IMR-90 (cell line): ENCODE data around the gene MMP25.

ENCODE experiments used
- BHLHE40 ChIP-seq: fragments of 150-350 bp; IDR thresholded peaks from 2 replicates; pipeline ENCODE4 v1.6.1; 2016; ENCODE audit warnings: mild to moderate bottlenecking, low read depth, low read length
- CEBPB ChIP-seq: IDR thresholded peaks from 2 replicates; pipeline ENCODE4 v1.6.1; 2012; ENCODE audit warnings: low read depth, low read length, improper control_type of control experiment
- CTCF ChIP-seq: conservative IDR thresholded peaks from 2 replicates; pipeline ENCODE4 v1.5.1; 2012; ENCODE audit warnings: mild to moderate bottlenecking, low read depth, low read length, improper control_type of control experiment
- ELK1 ChIP-seq: fragments of 150-350 bp; IDR thresholded peaks from 2 replicates; pipeline ENCODE4 v1.6.1; 2016; ENCODE audit warnings: low read depth, mild to moderate bottlenecking, low read length, moderate library complexity, borderline replicate concordance
- FOS ChIP-seq: fragments of 150-350 bp; IDR thresholded peaks from 2 replicates; pipeline ENCODE4 v1.6.1; 2016; ENCODE audit warnings: low read depth, low read length
- MAFK ChIP-seq: IDR thresholded peaks from 2 replicates; pipeline ENCODE4 v1.6.1; 2012; ENCODE audit warnings: low read depth, low read length, improper control_type of control experiment
- MAZ ChIP-seq: IDR thresholded peaks from 2 replicates; pipeline ENCODE4 v1.6.1; 2012; ENCODE audit warnings: low read depth, mild to moderate bottlenecking, low read length, improper control_type of control experiment, moderate library complexity, borderline replicate concordance
- MXI1 ChIP-seq: IDR thresholded peaks from 2 replicates; pipeline ENCODE4 v1.6.1; 2012; ENCODE audit warnings: low read depth, mild to moderate bottlenecking, low read length, moderate library complexity, borderline replicate concordance
- POLR2A ChIP-seq: IDR thresholded peaks from 2 replicates; pipeline ENCODE4 v1.6.1; 2012; ENCODE audit warnings: mild to moderate bottlenecking, low read depth, low read length
- RAD21 ChIP-seq: IDR thresholded peaks from 2 replicates; pipeline ENCODE4 v1.6.1; 2012; ENCODE audit warnings: low read length, improper control_type of control experiment
- RCOR1 ChIP-seq: IDR thresholded peaks from 2 replicates; pipeline ENCODE4 v1.6.1; 2012; ENCODE audit warnings: mild to moderate bottlenecking, low read length, improper control_type of control experiment; ENCODE audit not compliant: insufficient replicate concordance
- RFX5 ChIP-seq: IDR thresholded peaks from 2 replicates; pipeline ENCODE4 v1.8.0; 2012; ENCODE audit warnings: low read depth, mild to moderate bottlenecking, low read length, moderate library complexity
- SMC3 ChIP-seq: fragments of 150-350 bp; IDR thresholded peaks from 2 replicates; pipeline ENCODE4 v1.6.1; 2016; ENCODE audit warnings: low read depth, mild to moderate bottlenecking, antibody characterized with exemption, low read length, moderate library complexity
- USF2 ChIP-seq: fragments of 150-350 bp; IDR thresholded peaks from 2 replicates; pipeline ENCODE4 v1.6.1; 2017; ENCODE audit warnings: mild to moderate bottlenecking, antibody characterized with exemption, low read length, low read depth

- TF ChIP-seq CTCF (no peak), POLR2A (no peak), CEBPB (no peak), ELK1 (no peak), RCOR1 (no peak), MAFK (no peak), MAZ (no peak), SMC3 (no peak), USF2 (no peak), RAD21 (no peak), BHLHE40 (no peak), RFX5 (no peak), MXI1 (no peak), FOS (no peak)
Observed at GRCh38 chr16:3019594-3020246, 26.6 kb upstream of the MMP25 start.
